RPMI8226 (cell line): ENCODE results near the gene NPIPB6.
"Not testable (repeated sequence)": the region's sequence is repeated elsewhere in the genome, so short reads cannot be mapped to it uniquely, and the experiment has no call there.

ENCODE experiments used
- DNase-seq: peaks from one replicate; pipeline ENCODE4 v3.0.0-alpha.2; 2015

The NPIPB6 gene

GRCh38 chr16:28363408-28363807, at the start of gene NPIPB6:
TSS of gene NPIPB6 (minus strand) at chr16:28363508. CDS start at chr16:28362822, 686 bp downstream.
- not testable (repeated sequence) for DNase-seq

DNA sequence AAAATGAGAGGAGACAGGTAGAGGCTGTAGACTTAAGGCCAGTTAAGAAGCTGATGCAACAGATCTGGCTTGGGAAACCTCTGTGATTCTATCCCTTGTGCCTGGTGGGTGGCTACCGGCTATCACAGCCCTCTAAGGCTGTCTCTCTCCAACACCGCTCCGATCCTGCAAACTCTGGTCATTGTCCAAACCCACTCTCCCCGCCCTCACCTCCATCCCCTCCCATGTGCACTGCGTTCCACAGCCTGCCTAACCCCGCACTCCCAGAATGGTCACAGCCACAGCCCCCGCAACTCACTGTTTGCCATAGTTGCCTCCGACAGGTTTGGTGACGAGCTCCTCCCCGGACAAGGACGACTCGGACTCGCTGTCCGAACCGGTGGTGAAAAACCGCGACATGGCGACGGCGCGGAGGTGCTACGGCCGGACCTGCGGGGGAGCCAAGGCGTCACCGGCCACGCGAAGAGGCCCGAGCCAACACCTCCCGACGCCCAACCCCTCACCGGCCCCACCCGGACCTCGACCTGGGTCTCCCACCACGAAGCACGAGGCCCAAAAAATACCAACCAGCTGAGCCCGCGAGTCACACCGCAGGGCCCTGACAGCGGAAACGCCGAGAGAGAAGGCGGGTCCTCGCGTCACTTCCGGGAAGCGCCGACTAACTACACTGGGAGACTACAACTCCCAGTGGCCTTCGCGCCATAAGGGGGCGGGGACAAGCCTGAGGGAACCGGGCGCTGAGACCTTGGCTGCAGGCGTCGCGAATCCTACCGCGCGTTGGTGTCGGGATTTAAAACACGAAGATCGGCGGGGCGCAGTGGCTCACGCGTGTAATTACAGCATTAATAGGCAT, 40.1 kb upstream of the NPIPB6 start, which contains the start of gene EIF3CL:
Gene EIF3CL, minus strand, starts transcription at position 622 of the 853 bp plus-strand sequence. Its CDS starts 223 bp downstream, at position 399.
- not testable (repeated sequence) for DNase-seq

GRCh38 chr16:28392054-28392453, 28.7 kb upstream of the NPIPB6 start:
- not testable (repeated sequence) for DNase-seq

DNA sequence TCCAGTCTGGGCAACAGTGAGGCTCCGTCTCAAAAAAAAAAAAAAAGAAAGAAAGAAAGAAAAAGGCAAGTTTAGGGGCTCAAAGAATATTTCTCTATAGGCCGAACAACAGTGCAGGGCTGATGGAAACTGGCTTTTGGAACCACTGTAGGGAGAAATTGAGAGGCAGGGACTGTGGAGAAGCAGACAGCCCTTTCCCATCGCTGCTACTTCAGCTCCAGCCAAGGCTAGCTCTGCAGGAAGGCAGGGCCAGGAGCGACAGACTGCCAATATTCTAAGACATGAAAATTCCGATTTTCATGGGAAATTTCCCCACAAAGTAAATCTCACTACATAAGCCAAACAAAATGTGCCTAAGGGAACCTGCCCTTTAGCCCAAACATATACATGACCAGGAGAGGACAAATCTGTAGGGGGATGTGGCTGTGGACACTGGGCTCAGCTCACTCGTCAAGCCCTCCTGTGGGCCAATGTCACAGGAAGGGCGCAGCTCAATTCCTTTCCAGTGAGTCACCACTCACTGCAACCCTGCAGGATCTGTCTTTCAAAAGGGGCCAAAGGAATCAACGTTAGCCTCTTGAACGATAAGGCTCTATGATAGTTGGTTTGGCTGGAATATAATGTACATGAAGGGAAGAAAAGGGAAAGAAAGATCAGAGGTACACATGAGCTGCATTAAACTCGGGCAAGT, 19.0 kb upstream of the NPIPB6 start:
- not testable (repeated sequence) for DNase-seq

DNA sequence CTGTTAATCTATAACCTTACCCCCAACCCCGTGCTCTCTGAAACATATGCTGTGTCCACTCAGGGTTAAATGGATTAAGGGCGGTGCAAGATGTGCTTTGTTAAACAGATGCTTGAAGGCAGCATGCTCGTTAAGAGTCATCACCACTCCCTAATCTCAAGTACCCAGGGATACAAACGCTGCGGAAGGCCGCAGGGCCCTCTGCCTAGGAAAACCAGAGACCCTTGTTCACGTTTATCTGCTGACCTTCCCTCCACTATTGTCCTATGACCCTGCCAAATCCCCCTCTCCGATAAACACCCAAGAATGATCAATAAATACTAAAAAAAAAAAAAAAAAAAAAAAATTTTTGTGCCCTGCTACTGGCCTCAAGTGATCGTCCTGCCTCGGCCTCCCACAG, 14.5 kb upstream of the NPIPB6 start:
- DNase-seq = not testable (repeated sequence)

- DNase-seq = not testable (repeated sequence)
Observed at GRCh38 chr16:28377108-28377625, 13.9 kb upstream of the NPIPB6 start.

- DNase-seq = not testable (repeated sequence)
Observed at GRCh38 chr16:28375115-28375514, 11.8 kb upstream of the NPIPB6 start.

DNA sequence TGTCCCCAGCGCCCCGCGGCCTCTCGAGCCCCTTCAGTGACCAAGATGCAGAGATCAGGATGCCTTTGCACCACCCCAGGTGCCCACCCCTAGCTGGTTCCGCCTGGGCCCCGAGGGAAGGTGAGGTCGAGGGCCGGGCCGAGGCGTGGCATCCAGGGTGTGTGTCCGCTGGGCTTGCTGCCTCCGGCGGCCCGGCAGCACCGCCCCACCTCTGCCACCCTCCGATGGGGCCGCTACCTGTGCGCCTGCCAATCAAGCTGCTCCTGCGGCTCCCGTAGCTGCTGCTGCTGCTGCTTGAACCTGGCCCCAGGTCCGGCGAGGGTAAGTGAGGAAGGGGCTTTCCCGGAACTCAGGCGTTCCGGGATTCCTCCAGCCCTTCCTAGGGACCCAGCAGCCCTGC, 11.0 kb upstream of the NPIPB6 start:
- DNase-seq = not testable (repeated sequence)

DNA sequence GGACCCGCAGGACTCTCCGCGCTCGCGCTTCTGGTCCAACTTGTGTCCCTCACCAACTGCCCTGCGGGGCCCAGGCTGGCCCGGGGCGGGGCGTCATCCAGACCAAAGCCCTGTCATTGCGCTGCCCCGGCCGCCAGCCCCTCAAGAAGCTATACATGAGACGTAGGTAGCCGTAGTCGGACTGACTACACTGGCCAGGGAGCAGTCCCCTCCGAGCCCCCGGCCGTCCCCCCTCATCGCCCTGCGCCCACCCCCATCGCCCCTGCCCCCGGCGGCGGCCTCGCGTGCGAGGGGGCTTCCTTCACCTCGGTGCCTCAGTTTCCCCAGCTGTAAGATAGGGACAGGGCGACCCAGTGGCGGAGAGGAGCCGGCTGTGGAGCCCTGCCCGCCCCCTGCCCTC, 4.6 kb upstream of the NPIPB6 start:
- DNase-seq = peak; percentile 1

DNA sequence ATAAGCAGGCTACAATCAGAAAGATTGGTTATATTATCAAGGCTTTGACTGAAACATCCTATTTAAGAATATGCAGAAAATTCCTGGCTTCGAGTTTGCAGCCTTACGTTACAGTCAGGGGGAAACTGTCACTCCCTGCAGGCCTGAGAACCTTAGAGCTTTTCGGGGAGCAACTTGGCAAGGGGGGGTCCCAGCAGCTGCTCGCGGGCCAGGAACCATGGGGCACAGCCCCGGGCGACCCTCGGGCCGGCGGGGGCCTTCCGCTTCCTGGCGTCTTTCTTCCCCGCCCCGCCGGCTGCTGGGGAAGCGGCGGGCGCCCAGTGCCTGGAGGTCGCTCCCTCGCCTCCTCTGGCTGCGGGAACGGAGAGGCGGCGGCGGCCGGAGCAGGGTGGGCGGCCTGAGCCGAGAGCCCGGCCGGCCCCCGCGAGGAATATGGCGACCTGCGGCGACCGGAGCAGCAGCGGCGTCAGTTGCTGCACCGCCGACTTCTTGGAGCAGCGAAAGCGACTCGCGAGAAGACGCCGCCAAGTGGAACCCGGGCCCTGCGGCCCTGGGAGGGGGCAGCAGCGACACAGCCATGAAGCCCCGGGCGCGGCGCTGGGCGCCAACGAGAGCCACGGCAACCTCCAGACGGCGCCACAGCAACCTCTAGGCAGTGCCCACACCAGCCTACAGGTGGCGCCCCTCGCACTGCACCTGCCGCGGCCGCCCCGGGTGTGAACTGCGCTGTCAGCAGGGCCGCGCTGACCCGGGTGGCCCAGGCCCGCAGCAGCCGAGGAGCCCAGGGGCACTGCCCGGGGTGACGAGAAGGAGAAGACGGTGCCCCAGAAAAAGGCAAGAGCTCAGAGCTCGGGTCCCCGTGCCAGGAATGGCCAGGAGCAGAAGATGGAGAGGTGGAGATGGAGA, 1.2 kb upstream of the NPIPB6 start:
- DNase-seq = not testable (repeated sequence)

DNA sequence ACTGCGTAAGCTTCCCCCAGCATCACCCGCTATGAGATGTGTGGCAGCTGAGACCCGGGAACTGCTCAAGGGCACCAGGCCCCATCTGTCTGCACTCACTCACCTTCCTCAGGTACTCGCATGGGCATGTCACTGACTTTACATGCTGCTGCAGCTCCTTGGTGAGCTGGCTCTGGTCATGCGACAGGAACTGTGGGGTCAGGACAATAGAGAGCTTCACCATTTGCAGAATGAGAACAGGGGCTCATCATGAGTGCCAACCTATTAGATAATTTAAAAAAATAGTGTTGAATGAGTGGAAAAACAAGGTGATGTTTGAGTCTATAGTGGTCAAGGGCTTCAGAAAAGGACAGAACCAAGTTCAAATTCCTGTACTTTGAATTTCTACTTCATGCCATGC, 708 bp downstream of the NPIPB6 start:
- DNase-seq = not testable (repeated sequence)

GRCh38 chr16:28338230-28338629, 25.1 kb downstream of the NPIPB6 start:
- DNase-seq = not testable (repeated sequence)

DNA sequence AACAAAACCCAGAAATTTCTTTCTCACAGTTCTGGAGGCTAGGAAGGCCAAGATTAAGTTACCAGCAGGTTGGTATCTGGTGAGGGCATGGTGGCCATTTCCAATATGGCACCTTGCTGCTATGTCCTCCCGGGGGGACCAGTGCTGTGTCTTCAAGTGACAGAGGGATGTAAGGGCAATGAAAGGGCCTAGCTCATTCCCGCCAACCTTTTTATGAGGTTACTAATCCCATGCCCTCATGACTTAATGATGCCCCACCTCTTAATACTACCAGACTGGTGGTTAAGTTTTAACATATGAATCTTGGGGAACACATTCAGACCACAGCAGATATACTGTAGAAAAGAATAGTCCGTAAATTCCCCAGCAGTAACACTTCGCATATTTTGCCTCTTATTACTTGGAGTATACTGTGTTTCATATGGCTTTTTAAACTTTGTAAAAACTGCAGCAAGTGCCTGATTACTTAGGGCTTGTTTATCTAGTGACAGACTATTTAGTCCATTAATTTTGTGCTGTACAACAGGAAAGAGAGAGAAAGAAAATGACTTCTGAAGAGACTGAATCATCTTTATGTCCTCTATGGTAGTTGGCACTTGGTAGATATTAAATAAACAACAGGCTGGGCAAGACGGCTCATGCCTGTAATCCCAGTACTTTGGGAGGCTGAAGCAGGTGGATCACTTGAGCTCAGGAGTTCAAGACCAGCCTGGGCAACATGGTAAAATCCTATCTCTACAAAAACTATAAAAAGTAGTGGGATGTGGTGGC, 26.2 kb downstream of the NPIPB6 start:
- not testable (repeated sequence) for DNase-seq

- not testable (repeated sequence) for DNase-seq
Observed at GRCh38 chr16:28335678-28336077, 27.6 kb downstream of the NPIPB6 start.

GRCh38 chr16:28332632-28333031, 30.7 kb downstream of the NPIPB6 start:
- not testable (repeated sequence) for DNase-seq

- not testable (repeated sequence) for DNase-seq
Observed at GRCh38 chr16:28330981-28331380, 32.3 kb downstream of the NPIPB6 start.

GRCh38 chr16:28330232-28330631, 33.1 kb downstream of the NPIPB6 start:
- not testable (repeated sequence) for DNase-seq

DNA sequence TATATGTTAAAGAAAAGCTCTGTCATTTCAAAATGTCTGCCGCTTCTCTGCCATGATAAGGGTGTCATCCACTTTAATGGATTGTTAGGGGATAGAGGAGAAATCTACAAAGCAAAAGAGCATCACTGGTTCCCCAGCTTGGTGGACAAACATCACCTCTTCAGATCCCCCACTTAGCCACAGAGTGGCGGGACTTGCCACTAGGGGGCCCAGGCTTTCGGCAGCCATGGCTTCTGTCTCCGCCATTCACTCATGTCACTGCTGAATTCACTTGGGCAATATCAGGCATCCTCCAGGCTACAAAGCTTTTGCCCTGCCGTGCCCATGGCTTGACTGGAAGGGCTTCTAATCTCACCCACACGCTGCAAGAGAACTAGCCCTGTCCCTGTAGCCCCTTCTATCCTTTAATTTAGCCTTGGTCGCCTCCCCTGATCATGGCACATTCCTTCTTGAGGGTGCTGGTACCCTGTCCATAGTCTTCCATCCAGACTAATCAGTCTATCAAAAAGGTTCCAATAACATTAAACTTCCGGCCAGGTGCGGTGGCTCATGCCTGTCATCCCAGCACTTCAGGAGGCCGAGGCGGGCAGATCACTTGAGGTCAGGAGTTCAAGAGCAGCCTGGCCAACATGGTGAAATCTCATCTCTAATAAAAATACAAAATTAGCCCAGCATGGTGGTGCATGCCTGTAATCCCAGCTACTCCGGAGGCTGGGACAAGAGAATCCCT, 36.3 kb downstream of the NPIPB6 start:
- peak; percentile 84 for DNase-seq

DNA sequence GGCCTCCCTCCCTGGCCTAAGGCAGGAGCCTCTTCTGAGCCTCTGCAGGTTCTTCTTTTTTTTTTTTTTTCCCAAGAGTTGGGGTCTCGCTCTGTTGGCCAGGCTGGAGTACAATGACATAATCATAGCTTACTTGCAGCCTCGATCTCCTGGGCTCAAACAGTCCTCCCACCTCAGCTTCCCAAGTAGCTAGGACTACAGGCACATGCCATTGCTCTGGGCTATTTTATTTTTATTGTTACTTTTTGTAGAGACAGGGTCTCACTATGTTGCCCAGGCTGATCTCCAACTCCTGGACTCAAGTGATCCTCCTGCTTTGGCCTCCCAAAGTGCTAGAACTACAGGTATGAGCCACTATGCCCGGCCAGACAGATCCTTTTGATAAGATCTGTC, 38.4 kb downstream of the NPIPB6 start:
- DNase-seq = no peak

DNA sequence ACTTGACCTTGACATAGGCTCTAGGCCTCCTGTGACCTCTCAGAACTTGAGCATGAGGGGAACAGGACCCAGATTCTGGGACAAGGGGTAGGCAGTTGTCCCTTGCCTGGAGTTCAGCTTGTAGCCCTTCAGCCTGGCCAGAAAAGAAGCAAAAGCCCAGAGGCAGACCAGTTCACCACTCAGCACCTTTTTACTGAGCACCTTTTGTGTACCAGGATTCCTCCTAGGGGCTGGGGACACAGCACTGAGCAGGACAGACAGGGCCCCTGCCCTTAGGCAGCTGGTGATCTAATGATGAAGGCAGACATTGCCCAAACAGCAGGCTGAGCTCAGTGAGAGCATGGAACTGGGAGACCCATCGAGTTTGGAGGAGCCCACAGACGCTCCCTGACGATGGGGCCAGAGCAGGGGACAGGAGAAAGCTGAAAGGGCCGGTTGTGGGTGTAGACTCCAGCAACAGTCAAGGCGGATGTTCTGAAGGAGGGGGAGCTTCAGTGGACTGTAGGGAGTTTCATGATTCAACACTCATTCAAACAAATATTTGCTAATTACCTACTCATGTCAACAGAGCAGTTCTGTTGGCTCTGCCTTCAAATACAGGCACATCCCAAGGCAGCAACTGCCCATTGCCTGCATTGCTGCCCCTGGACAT, 38.9 kb downstream of the NPIPB6 start:
- no peak for DNase-seq
